Endothelial cell of umbilical vein (primary cell): ENCODE measurements around the gene DAAM1. TPM values are rescaled to one million over a fixed set of nuclear protein-coding genes. Genes with fewer than 3 reads are reported as not detected.

Experiments
- BruUV-seq: library from RNA; stranded (reverse); fragments of 400-500 nt; replicated peaks from 2 replicates; lab custom pipeline; 2021; lab: Mats Ljungman, UMichigan
- CTCF ChIA-PET: fragments of 300-600, 350-600 bp; sonication (Branson Sonifier 250); formaldehyde crosslinking; loops from one replicate; lab custom pipeline; 2021; ENCODE audit warnings: antibody characterized with exemption, inconsistent platforms; lab: Charles Lee
- POLR2A ChIA-PET: fragments of 300-600, 350-600 bp; sonication (Branson Sonifier 250); formaldehyde crosslinking; loops from one replicate; lab custom pipeline; 2021; ENCODE audit warnings: antibody characterized with exemption, inconsistent platforms; lab: Charles Lee
- DNase-seq: peaks from one replicate; pipeline ENCODE4 v3.0.0-alpha.2; 2011; ENCODE audit warnings: low read depth, low spot score
- FAIRE-seq: peaks from 2 replicates; lab custom pipeline; 2011; peaks lifted over from hg19 to GRCh38; lab: Jason Lieb, UNC
- H2AFZ ChIP-seq: 2 replicates; pipeline ENCODE4 v1.6.0; 2012; ENCODE audit warnings: low read depth, low read length, control low read depth, inconsistent platforms
- H3K27ac ChIP-seq: 2 replicates; pipeline ENCODE4 v1.5.1; 2011; ENCODE audit warnings: low read depth, mild to moderate bottlenecking, control low read depth, low read length, moderate library complexity; ENCODE audit not compliant: insufficient read depth
- H3K27me3 ChIP-seq, 2 experiments: 2 replicates each; pipeline versions ENCODE4 v1.6.0 to v1.6.1; 2011; ENCODE audit warnings: low read length in 2 of 2, mixed read lengths in 1 of 2; ENCODE audit not compliant: control insufficient read depth in 2 of 2, insufficient read depth in 2 of 2
- H3K36me3 ChIP-seq, 2 experiments: 2 replicates in 1 of 2; 3 replicates in 1 of 2; pipeline ENCODE4 v1.5.1; 2011; ENCODE audit warnings: low read length in 2 of 2, mild to moderate bottlenecking in 1 of 2, moderate library complexity in 1 of 2; ENCODE audit not compliant: control insufficient read depth in 2 of 2, insufficient read depth in 2 of 2; ENCODE audit errors: extremely low read depth in 1 of 2
- H3K4me1 ChIP-seq: 3 replicates; pipeline ENCODE4 v1.5.1; 2011; ENCODE audit warnings: mild to moderate bottlenecking, low read length; ENCODE audit not compliant: control insufficient read depth, insufficient read depth; ENCODE audit errors: extremely low read depth
- H3K4me2 ChIP-seq: 2 replicates; pipeline ENCODE4 v1.6.1; 2011; ENCODE audit warnings: low read length, control low read depth, mixed read lengths; ENCODE audit not compliant: insufficient read depth
- H3K4me3 ChIP-seq, 3 experiments: fragments of 200-600 bp in 1 of 3; sonication (generic), shearing (Covaris generic) in 1 of 3; replicated peaks in 1 of 3; 2 replicates each; pipeline ENCODE4 v1.5.1; 2011 to 2016; ENCODE audit warnings: control low read depth in 3 of 3, low read length in 3 of 3, mild to moderate bottlenecking in 2 of 3, inconsistent platforms in 1 of 3, low read depth in 1 of 3, moderate library complexity in 1 of 3; ENCODE audit not compliant: insufficient read depth in 1 of 3
- H3K79me2 ChIP-seq: 2 replicates; pipeline ENCODE4 v1.6.0; 2012; ENCODE audit warnings: low read length, inconsistent platforms; ENCODE audit not compliant: control insufficient read depth, insufficient read depth
- H3K9ac ChIP-seq: replicated peaks from 2 replicates; pipeline ENCODE3; 2011; ENCODE audit warnings: low read length, control low read depth; ENCODE audit not compliant: insufficient read depth; ENCODE audit errors: extremely low read depth
- H3K9me1 ChIP-seq: replicated peaks from 3 replicates; pipeline ENCODE4 v1.6.0; 2011; ENCODE audit warnings: mild to moderate bottlenecking, low read length; ENCODE audit not compliant: control insufficient read depth, insufficient read depth; ENCODE audit errors: extremely low read depth
- H3K9me3 ChIP-seq: replicated peaks from 2 replicates; pipeline ENCODE4 v1.5.1; 2012; ENCODE audit warnings: low read length, inconsistent platforms; ENCODE audit not compliant: control insufficient read depth, insufficient read depth
- H4K20me1 ChIP-seq: replicated peaks from 2 replicates; pipeline ENCODE3; 2011; ENCODE audit warnings: mild to moderate bottlenecking, low read length; ENCODE audit not compliant: control insufficient read depth, insufficient read depth; ENCODE audit errors: extremely low read depth
- EZH2 ChIP-seq: IDR thresholded peaks from 2 replicates; pipeline ENCODE4 v1.6.1; 2012; ENCODE audit warnings: borderline replicate concordance, low read depth, mild to moderate bottlenecking, moderate library complexity, low read length, inconsistent platforms; ENCODE audit not compliant: severe bottlenecking
- FOS ChIP-seq: IDR thresholded peaks from 2 replicates; pipeline ENCODE4 v1.6.1; 2011; ENCODE audit warnings: mild to moderate bottlenecking, low read length, moderate library complexity, borderline replicate concordance; ENCODE audit not compliant: insufficient read depth
- GATA2 ChIP-seq: IDR thresholded peaks from 2 replicates; pipeline ENCODE4 v1.7.0; 2011; ENCODE audit warnings: low read depth, mild to moderate bottlenecking, moderate library complexity, mixed read lengths, low read length; ENCODE audit not compliant: insufficient read length, insufficient read depth
- JUN ChIP-seq: IDR thresholded peaks from 2 replicates; pipeline ENCODE4 v1.6.1; 2011; ENCODE audit warnings: borderline replicate concordance, low read depth; ENCODE audit not compliant: insufficient read length, insufficient read depth
- MYC ChIP-seq: IDR thresholded peaks from one replicate; pipeline ENCODE4 v1.6.1; 2011; ENCODE audit warnings: mild to moderate bottlenecking, low read depth, low read length
- POLR2A ChIP-seq: IDR thresholded peaks from 2 replicates; pipeline ENCODE4 v1.6.1; 2012; ENCODE audit warnings: low read depth, mild to moderate bottlenecking, control low read depth, low read length
- POLR2AphosphoS5 ChIP-seq: IDR thresholded peaks from 2 replicates; pipeline ENCODE4 v1.6.1; 2012; ENCODE audit warnings: low read depth, mild to moderate bottlenecking, control low read depth, low read length, moderate library complexity; ENCODE audit not compliant: insufficient read depth
- dilution Hi-C: fragments of 300-500 bp; cut with MboI; formaldehyde crosslinking; loops from one replicate; pipeline ENCODE4 v1.15.0; 2019; ENCODE audit warnings: low sequenced_read_pairs; ENCODE audit not compliant: extremely low pct_ligation_motif_present
- intact Hi-C: fragments of 100-400 bp; cut with micrococcal nuclease; formaldehyde crosslinking; loops from one replicate; pipeline ENCODE4 v1.10.0; 2022
- polyA plus RNA-seq, 4 experiments: library from polyadenylated mRNA; depleted of rRNA in 3 of 4; stranded (reverse) in 3 of 4; unstranded in 1 of 4; fragments of >200 nt; gene quantifications; 2 replicates each; pipeline versions ENCODE4 v1.2.1 to v1.2.3, GENCODE V29; 2011 to 2012; ENCODE audit warnings: missing spikeins in 1 of 4
- total RNA-seq: library from RNA; stranded (reverse); gene quantifications from 2 replicates; pipeline ENCODE4 v1.2.3, GENCODE V29; 2021
- TF ChIP-seq, protein P1 (sequence below): IDR thresholded peaks from 2 replicates; pipeline ENCODE4 v1.6.1; 2011; ENCODE audit not compliant: insufficient read depth, insufficient read length
- TF ChIP-seq, protein P2 (sequence below), 2 donors: IDR thresholded peaks; 1 replicate in 1 of 2; 2 replicates in 1 of 2; pipeline ENCODE4 v1.5.1; 2011; ENCODE audit warnings: low read length in 2 of 2, mild to moderate bottlenecking in 2 of 2, moderate library complexity in 2 of 2, control low read depth in 1 of 2, inconsistent platforms in 1 of 2, low read depth in 1 of 2; ENCODE audit not compliant: insufficient read depth in 1 of 2; ENCODE audit errors: extremely low read depth in 1 of 2

DAAM1 gene
- total and polyA plus RNA-seq, 2 donors (not counting 3 experiments of a cell fraction or from before 2014, with no cell fraction given) = 10.2 to 25.3 TPM

DNA sequence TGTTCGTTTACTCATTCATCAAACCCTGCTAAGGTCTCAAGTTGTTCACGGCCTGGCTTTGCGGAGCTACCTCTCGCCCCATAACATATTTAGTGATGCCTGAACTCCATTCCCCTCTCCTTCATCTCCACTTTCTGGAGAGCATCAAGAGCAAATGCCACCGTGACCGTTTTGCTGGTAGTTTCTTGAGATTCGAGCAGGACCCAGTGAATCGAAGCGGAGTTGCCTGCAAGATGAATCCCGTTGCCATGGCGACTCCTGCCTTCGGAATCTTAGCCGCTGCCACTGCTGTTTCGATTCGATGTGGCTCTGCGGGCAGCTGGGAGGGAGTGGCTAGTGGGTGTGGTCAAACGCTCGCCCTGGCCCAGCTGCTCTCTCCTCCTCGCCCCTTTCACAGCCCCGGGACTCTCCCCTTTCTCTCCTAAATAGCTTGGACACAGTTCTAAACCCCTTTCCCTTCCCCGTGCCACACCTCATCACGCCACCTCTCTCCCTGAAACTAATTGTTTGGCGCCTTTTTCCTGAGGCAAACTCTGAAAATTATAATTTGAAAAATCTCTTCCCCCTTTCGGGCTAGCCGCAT is 1.4 kb downstream of the DAAM1 start:
- Histone ChIP-seq H3K4me1 (peaks cover 13% of the 10 kb centered on the region), H3K36me3 (no peaks in the 10 kb centered on the region), H3K4me2 (peak overlapping the region; percentile 85), H3K4me3 (peak overlapping the region; percentile 77 to 85 (median 78)), H4K20me1 (no peaks in the 10 kb centered on the region), H3K27me3 (peaks cover 13 to 26% of the 10 kb centered on the region in 2 experiments), H3K27ac (peak overlapping the region; percentile 72), H2AFZ (peak overlapping the region; percentile 86), H3K9ac (peak overlapping the region; percentile 87), H3K9me1 (no peaks in the 10 kb centered on the region), H3K9me3 (no peaks in the 10 kb centered on the region), H3K79me2 (peaks cover 44% of the 10 kb centered on the region)
- FAIRE-seq (peak; percentile 92), DNase-seq (peak; percentile 80)
- no TSS peak for BruUV-seq
- no peak for TF ChIP-seq FOS
- TF ChIP-seq MYC = no peak
- no peak for TF ChIP-seq EZH2
- TF ChIP-seq, protein P1, sequence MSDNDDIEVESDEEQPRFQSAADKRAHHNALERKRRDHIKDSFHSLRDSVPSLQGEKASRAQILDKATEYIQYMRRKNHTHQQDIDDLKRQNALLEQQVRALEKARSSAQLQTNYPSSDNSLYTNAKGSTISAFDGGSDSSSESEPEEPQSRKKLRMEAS = no peak
- no peak for TF ChIP-seq POLR2A
- no peak for TF ChIP-seq GATA2
- TF ChIP-seq, protein P2, sequence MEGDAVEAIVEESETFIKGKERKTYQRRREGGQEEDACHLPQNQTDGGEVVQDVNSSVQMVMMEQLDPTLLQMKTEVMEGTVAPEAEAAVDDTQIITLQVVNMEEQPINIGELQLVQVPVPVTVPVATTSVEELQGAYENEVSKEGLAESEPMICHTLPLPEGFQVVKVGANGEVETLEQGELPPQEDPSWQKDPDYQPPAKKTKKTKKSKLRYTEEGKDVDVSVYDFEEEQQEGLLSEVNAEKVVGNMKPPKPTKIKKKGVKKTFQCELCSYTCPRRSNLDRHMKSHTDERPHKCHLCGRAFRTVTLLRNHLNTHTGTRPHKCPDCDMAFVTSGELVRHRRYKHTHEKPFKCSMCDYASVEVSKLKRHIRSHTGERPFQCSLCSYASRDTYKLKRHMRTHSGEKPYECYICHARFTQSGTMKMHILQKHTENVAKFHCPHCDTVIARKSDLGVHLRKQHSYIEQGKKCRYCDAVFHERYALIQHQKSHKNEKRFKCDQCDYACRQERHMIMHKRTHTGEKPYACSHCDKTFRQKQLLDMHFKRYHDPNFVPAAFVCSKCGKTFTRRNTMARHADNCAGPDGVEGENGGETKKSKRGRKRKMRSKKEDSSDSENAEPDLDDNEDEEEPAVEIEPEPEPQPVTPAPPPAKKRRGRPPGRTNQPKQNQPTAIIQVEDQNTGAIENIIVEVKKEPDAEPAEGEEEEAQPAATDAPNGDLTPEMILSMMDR (IDR thresholded peaks at IDR 0.05; ENCODE audit: extremely low read depth in 1 of 2, insufficient read depth in 1 of 2, low read depth in 1 of 2, low read length in 2 of 2) = no peak
- TF ChIP-seq POLR2AphosphoS5 = no peak
- TF ChIP-seq JUN = no peak
- intact Hi-C loops (loop anchor here (2.0 kb wide), 5 partner anchors 63 to 173 kb away; no protein-coding TSS in a partner anchor), dilution Hi-C loops (no loop called here)
- ChIA-PET POLR2A (no interaction called here), CTCF (interaction anchor here (0.7 to 3.8 kb wide), 12 partner anchors 11 to 254 kb away, joined by 3 to 25 read pairs (median 4); no protein-coding TSS in a partner anchor)
